ENCODE results near the gene RCN2. TPM values are rescaled to one million over a fixed set of nuclear protein-coding genes. Genes with fewer than 3 reads are reported as not detected.

Gene RCN2
- total and polyA plus RNA-seq, 2 of the 8 experiments (the other 6 are each of a cell fraction or from before 2014, with no cell fraction given) = 65.6 to 137 TPM

DNA sequence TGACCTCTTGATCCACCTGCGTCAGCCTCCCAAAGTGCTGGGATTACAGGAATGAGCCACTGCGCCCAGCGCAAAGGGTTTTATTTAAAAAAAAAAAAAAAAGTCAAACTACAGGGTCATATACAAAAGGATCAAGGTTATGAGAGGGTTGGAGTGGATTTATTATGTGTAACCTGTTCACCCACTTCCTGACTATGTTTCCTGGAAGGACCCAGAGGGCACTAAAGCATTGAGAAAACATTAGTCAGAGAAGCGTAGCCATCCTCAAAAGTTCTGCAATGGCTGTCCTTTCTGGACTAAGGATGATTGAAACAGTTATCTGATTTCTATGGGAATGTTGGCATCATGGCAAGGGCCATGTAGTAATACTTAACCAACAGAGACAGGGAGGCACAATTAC is 19.1 kb upstream of the RCN2 start:
- Histone ChIP-seq H3K36me3 (ENCODE audit: control insufficient read depth in 2 of 4, insufficient read depth in 4 of 4, low read length in 3 of 4) (no peaks in the 10 kb centered on the region), H2BK15ac (ENCODE audit: low read length) (no peak overlapping the region), H3K27ac (ENCODE audit: low read depth, low read length) (no peak overlapping the region), H3K9me3 (ENCODE audit: insufficient read depth in 2 of 2, low read depth in 1 of 2, low read length in 1 of 2) (no peaks in the 10 kb centered on the region), H3K14ac (ENCODE audit: insufficient read length) (no peak overlapping the region), H4K8ac (ENCODE audit: extremely low read depth, insufficient read depth, low read length) (no peak overlapping the region), H3K23me2 (ENCODE audit: low read depth, low read length) (no peaks in the 10 kb centered on the region), H2BK5ac (ENCODE audit: low read depth, low read length) (no peak overlapping the region), H3K79me1 (ENCODE audit: low read depth, low read length) (no peaks in the 10 kb centered on the region), H3K79me2 (ENCODE audit: control insufficient read depth in 1 of 2, insufficient read depth in 2 of 2, low read length in 2 of 2) (no peaks in the 10 kb centered on the region), H3K18ac (ENCODE audit: extremely low read depth, low read length) (no peak overlapping the region), H2BK120ac (replicated peaks; ENCODE audit: low read depth, low read length) (no peak overlapping the region), H3K4me2 (ENCODE audit: insufficient read depth in 1 of 2, low read depth in 2 of 2, low read length in 2 of 2) (no peak overlapping the region), H4K91ac (replicated peaks; ENCODE audit: insufficient read length, low read length) (no peak overlapping the region), H2AK5ac (ENCODE audit: low read depth, low read length) (no peak overlapping the region), H2AFZ (ENCODE audit: low read length) (no peak overlapping the region), H2BK20ac (ENCODE audit: low read length) (no peak overlapping the region), H3K9ac (replicated peaks in 1 of 4; ENCODE audit: extremely low read depth in 1 of 4, low read depth in 3 of 4, low read length in 3 of 4) (no peak overlapping the region), H3K23ac (ENCODE audit: insufficient read length) (no peak overlapping the region), H3K27me3 (replicated peaks in 1 of 4; ENCODE audit: control insufficient read depth in 3 of 4, extremely low read depth in 1 of 4, insufficient read depth in 3 of 4, low read length in 3 of 4) (peaks cover 0 to 2% (median 0%) of the 10 kb centered on the region in 4 experiments; a peak in 1 of 7 replicates), H3K4me1 (replicated peaks in 1 of 4; ENCODE audit: control insufficient read depth in 3 of 4, insufficient read depth in 4 of 4, low read length in 3 of 4) (no peaks in the 10 kb centered on the region), H3K4ac (replicated peaks; ENCODE audit: insufficient read length, low read depth, low read length) (no peak overlapping the region), H3K56ac (replicated peaks; ENCODE audit: insufficient read length, low read depth, low read length) (no peak overlapping the region), H3K4me3 (ENCODE audit: extremely low read depth in 1 of 4, insufficient read depth in 2 of 4, low read depth in 3 of 4, low read length in 4 of 4) (no peak overlapping the region), H4K5ac (ENCODE audit: insufficient read length, low read depth, low read length) (no peak overlapping the region), H2BK12ac (ENCODE audit: low read depth, low read length) (no peak overlapping the region), H4K20me1 (replicated peaks in 1 of 2; ENCODE audit: control insufficient read depth in 1 of 2, insufficient read depth in 2 of 2, low read length in 2 of 2) (no peaks in the 10 kb centered on the region)
- 82% methylated on average over 4 of the region's 4 CpGs; no CpG with 5 or more reads in 1 of the 2 experiments for WGBS, 2 experiments (ENCODE audit: extremely low coverage in 1 of 2, insufficient coverage in 1 of 2, insufficient read length in 1 of 2, insufficient replicate concordance in 2 of 2, low coverage in 1 of 2, low lambda C conversion rate in 2 of 2, missing lambda C conversion rate in 1 of 2)
- POLR2A ChIA-PET (ENCODE audit: partially characterized antibody) = interaction anchor here (0.6 kb wide), 1 partner anchor 10 kb away, joined by 3 read pairs; no protein-coding TSS in a partner anchor
- FAIRE-seq = no peak
- CTCF ChIA-PET (ENCODE audit: partially characterized antibody) = no interaction called here
- no peak for DNase-seq (ENCODE audit: low read depth in 1 of 2, low spot score in 2 of 2)
- no peak for TF ChIP-seq EP300 (IDR thresholded peaks at IDR 0.05; ENCODE audit: borderline replicate concordance in 1 of 2, low read depth in 2 of 2, low read length in 2 of 2)
- no peak for TF ChIP-seq ATF3 (IDR thresholded peaks at IDR 0.05; ENCODE audit: insufficient read depth, low read depth, low read length)
- no peak for TF ChIP-seq CREB1 (IDR thresholded peaks at IDR 0.05)
- no peak for TF ChIP-seq POLR2AphosphoS5 (IDR thresholded peaks at IDR 0.05; ENCODE audit: low read depth, low read length)
- no peak for TF ChIP-seq KDM5A (IDR thresholded peaks at IDR 0.05; ENCODE audit: low read length)
- TF ChIP-seq ATF2 (IDR thresholded peaks at IDR 0.05; ENCODE audit: low read length) = no peak
- TF ChIP-seq ZNF274 (IDR thresholded peaks at IDR 0.05; ENCODE audit: borderline replicate concordance, extremely low read depth, low read length) = no peak
- TF ChIP-seq CBX8 (IDR thresholded peaks at IDR 0.05; ENCODE audit: borderline replicate concordance, low read depth, low read length) = no peak
- TF ChIP-seq CHD1 (IDR thresholded peaks at IDR 0.05; ENCODE audit: low read depth, low read length) = no peak
- TF ChIP-seq RBBP5 (IDR thresholded peaks at IDR 0.05; ENCODE audit: borderline replicate concordance, low read depth, low read length) = no peak
- no peak for TF ChIP-seq BCL11A (IDR thresholded peaks at IDR 0.05; ENCODE audit: low read depth in 2 of 2, low read length in 2 of 2)
- no peak for TF ChIP-seq SAP30 (IDR thresholded peaks at IDR 0.05; ENCODE audit: insufficient read depth, insufficient replicate concordance, low read length)

All from H1 (cell line).